Medulla oblongata (tissue), 1 donor: Measurements from ENCODE around the gene NINL.
A peak's percentile ranks its signal among the peaks of the same experiment; 100 is the strongest.
"Not testable (repeated sequence)": the region's sequence is repeated elsewhere in the genome, so short reads cannot be mapped to it uniquely, and the experiment has no call there.

Source experiments
- DNase-seq: peaks from one replicate; pipeline ENCODE4 v3.0.0-alpha.2; 2015; ENCODE audit errors: extremely low spot score

The NINL gene

GRCh38 chr20:25592135-25592852, 7.0 kb upstream of the NINL start:
- no peak for DNase-seq

GRCh38 chr20:25590778-25591177, 5.4 kb upstream of the NINL start:
- DNase-seq, result not testable (repeated sequence)

GRCh38 chr20:25588491-25588890, 3.2 kb upstream of the NINL start:
- no peak for DNase-seq

GRCh38 chr20:25587536-25587935, 2.2 kb upstream of the NINL start:
- no peak for DNase-seq

- DNase-seq, result no peak
These were observed 1.5 kb upstream of the NINL start for GRCh38 chr20:25586877-25587276.

GRCh38 chr20:25583607-25584006, 1.7 kb downstream of the NINL start:
- not testable (repeated sequence) for DNase-seq

GRCh38 chr20:25580711-25581110, 4.6 kb downstream of the NINL start:
- DNase-seq, result no peak

GRCh38 chr20:25579081-25579770, 6.1 kb downstream of the NINL start:
- DNase-seq, result no peak

- peak; percentile 29 for DNase-seq
These were observed 8.4 kb downstream of the NINL start for GRCh38 chr20:25576783-25577530.

- DNase-seq, result no peak
These were observed 10.9 kb downstream of the NINL start for GRCh38 chr20:25574411-25574810.

GRCh38 chr20:25573288-25574251, 11.8 kb downstream of the NINL start:
- DNase-seq, result no peak

- DNase-seq, result no peak
These were observed 13.5 kb downstream of the NINL start for GRCh38 chr20:25571817-25572216.

- no peak for DNase-seq
These were observed 14.1 kb downstream of the NINL start for GRCh38 chr20:25571240-25571639.

- DNase-seq, result no peak
These were observed 15.2 kb downstream of the NINL start for GRCh38 chr20:25570148-25570530.

GRCh38 chr20:25567286-25567685, 18.0 kb downstream of the NINL start:
- DNase-seq, result no peak

- DNase-seq, result no peak
These were observed 18.5 kb downstream of the NINL start for GRCh38 chr20:25566821-25567220.

- DNase-seq, result no peak
These were observed 19.7 kb downstream of the NINL start for GRCh38 chr20:25565578-25566157.

GRCh38 chr20:25563876-25564275, 21.5 kb downstream of the NINL start:
- DNase-seq, result no peak

GRCh38 chr20:25563362-25563761, 22.0 kb downstream of the NINL start:
- no peak for DNase-seq

- not testable (repeated sequence) for DNase-seq
These were observed 23.6 kb downstream of the NINL start for GRCh38 chr20:25561771-25562170.

- peak; percentile 28 for DNase-seq
These were observed 31.5 kb downstream of the NINL start for GRCh38 chr20:25553819-25554296.
